Endothelial cell of umbilical vein (primary cell): ENCODE results near the gene AFF4.

Experiments
- CTCF ChIP-seq, 2 donors: IDR thresholded peaks; 1 replicate in 1 of 2; 2 replicates in 1 of 2; pipeline ENCODE4 v1.5.1; 2011; ENCODE audit warnings: low read length in 2 of 2, mild to moderate bottlenecking in 2 of 2, moderate library complexity in 2 of 2, control low read depth in 1 of 2, inconsistent platforms in 1 of 2, low read depth in 1 of 2; ENCODE audit not compliant: insufficient read depth in 1 of 2; ENCODE audit errors: extremely low read depth in 1 of 2
- EZH2 ChIP-seq: IDR thresholded peaks from 2 replicates; pipeline ENCODE4 v1.6.1; 2012; ENCODE audit warnings: borderline replicate concordance, low read depth, mild to moderate bottlenecking, moderate library complexity, low read length, inconsistent platforms; ENCODE audit not compliant: severe bottlenecking
- POLR2A ChIP-seq: IDR thresholded peaks from 2 replicates; pipeline ENCODE4 v1.6.1; 2012; ENCODE audit warnings: low read depth, mild to moderate bottlenecking, control low read depth, low read length
- POLR2AphosphoS5 ChIP-seq: IDR thresholded peaks from 2 replicates; pipeline ENCODE4 v1.6.1; 2012; ENCODE audit warnings: low read depth, mild to moderate bottlenecking, control low read depth, low read length, moderate library complexity; ENCODE audit not compliant: insufficient read depth

- TF ChIP-seq POLR2A = no peak
- TF ChIP-seq CTCF (IDR thresholded peaks at IDR 0.05; ENCODE audit: extremely low read depth in 1 of 2, insufficient read depth in 1 of 2, low read depth in 1 of 2, low read length in 2 of 2) = no peak
- no peak for TF ChIP-seq POLR2AphosphoS5
- TF ChIP-seq EZH2 = no peak
Measured at GRCh38 chr5:132873930-132874271, 89.5 kb downstream of the AFF4 start.
